C4-2B (cell line): ENCODE measurements around the gene CST4.
"Not testable (repeated sequence)": the region's sequence is repeated elsewhere in the genome, so short reads cannot be mapped to it uniquely, and the experiment has no call there.

ENCODE experiments used
- H3K27ac ChIP-seq: fragments of 450-650 bp; 2 replicates; pipeline ENCODE4 v1.5.1; 2017
- CTCF ChIP-seq: fragments of 450-650 bp; conservative IDR thresholded peaks from 2 replicates; pipeline ENCODE4 v1.5.1; 2017; ENCODE audit warnings: mild to moderate bottlenecking
- ZFX ChIP-seq: fragments of 450-650 bp; IDR thresholded peaks from 2 replicates; pipeline ENCODE4 v1.6.1; 2017

Gene CST4

GRCh38 chr20:23710771-23711170 lies 21.9 kb upstream of the CST4 start:
- no peak for TF ChIP-seq ZFX
- no peak for TF ChIP-seq CTCF
- H3K27ac ChIP-seq, result no peak overlapping the region

- TF ChIP-seq ZFX (no peak), CTCF (no peak)
- H3K27ac ChIP-seq, result no peak overlapping the region
Measured at GRCh38 chr20:23705895-23706294, 17.1 kb upstream of the CST4 start.

- TF ChIP-seq ZFX, result no peak
- TF ChIP-seq CTCF, result no peak
- H3K27ac ChIP-seq, result no peak overlapping the region
Measured at GRCh38 chr20:23702021-23702420, 13.2 kb upstream of the CST4 start.

GRCh38 chr20:23700931-23701330 lies 12.1 kb upstream of the CST4 start:
- TF ChIP-seq CTCF (no peak), ZFX (no peak)
- no peak overlapping the region for H3K27ac ChIP-seq

- TF ChIP-seq ZFX (no peak), CTCF (no peak)
- H3K27ac ChIP-seq, result no peak overlapping the region
Measured at GRCh38 chr20:23697947-23698346, 9.1 kb upstream of the CST4 start.

GRCh38 chr20:23695068-23695395 lies 6.2 kb upstream of the CST4 start:
- peak overlapping the region; percentile 58; the same call in 1 of the 2 replicates for H3K27ac ChIP-seq

GRCh38 chr20:23694178-23695067 lies 5.6 kb upstream of the CST4 start:
- peak overlapping the region; percentile 58; the same call in 1 of the 2 replicates for H3K27ac ChIP-seq

GRCh38 chr20:23692725-23693619 lies 4.1 kb upstream of the CST4 start:
- not testable (repeated sequence) for H3K27ac ChIP-seq
